Measurements from ENCODE around the gene CNKSR2.

GRCh38 chrX:21699136-21699535 is 324.9 kb downstream of the CNKSR2 start:
- no peak for TF ChIP-seq MAX (IDR thresholded peaks at IDR 0.05)
- no peak for TF ChIP-seq MED1 (CRISPR knock-in tag; IDR thresholded peaks at IDR 0.05)
- TF ChIP-seq, protein P1, sequence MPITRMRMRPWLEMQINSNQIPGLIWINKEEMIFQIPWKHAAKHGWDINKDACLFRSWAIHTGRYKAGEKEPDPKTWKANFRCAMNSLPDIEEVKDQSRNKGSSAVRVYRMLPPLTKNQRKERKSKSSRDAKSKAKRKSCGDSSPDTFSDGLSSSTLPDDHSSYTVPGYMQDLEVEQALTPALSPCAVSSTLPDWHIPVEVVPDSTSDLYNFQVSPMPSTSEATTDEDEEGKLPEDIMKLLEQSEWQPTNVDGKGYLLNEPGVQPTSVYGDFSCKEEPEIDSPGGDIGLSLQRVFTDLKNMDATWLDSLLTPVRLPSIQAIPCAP (CRISPR knock-in tag; IDR thresholded peaks at IDR 0.05; ENCODE audit: low read depth): no peak
- no peak for TF ChIP-seq CTCF (CRISPR knock-in tag; IDR thresholded peaks at IDR 0.05)
- TF ChIP-seq MAZ (IDR thresholded peaks at IDR 0.05; ENCODE audit: borderline replicate concordance, low read depth, low read length): no peak
- no peak for TF ChIP-seq MAZ (CRISPR knock-in tag; IDR thresholded peaks at IDR 0.05; ENCODE audit: low read depth)

Data from HepG2 (cell line).